Measurements from ENCODE around the gene FRMD4A. TPM values are rescaled to one million over a fixed set of nuclear protein-coding genes. Genes with fewer than 3 reads are reported as not detected.

FRMD4A gene
- polyA plus RNA-seq, 1 donor (not counting 4 experiments of a cell fraction or from before 2014, with no cell fraction given): 12.9 TPM

DNA sequence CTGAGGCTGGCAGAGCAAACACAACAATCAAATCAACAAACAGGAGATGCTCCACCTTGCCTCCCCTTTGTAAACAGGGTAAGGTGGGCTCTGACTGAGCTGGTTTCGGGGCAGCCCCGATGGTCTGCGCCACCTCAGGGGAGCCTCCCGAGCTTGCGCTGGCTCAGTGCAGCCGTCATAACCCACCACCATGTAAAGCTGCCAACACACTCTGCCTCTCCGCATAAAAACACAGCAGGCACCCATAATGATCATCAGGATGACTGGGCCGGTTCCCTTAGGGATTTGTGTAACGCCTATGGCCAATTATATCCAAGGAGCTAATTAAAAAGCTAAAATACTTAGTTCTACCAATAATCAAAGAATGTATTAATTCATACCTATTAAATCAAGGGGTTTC, 619.4 kb downstream of the FRMD4A start:
- TF ChIP-seq, protein P1, sequence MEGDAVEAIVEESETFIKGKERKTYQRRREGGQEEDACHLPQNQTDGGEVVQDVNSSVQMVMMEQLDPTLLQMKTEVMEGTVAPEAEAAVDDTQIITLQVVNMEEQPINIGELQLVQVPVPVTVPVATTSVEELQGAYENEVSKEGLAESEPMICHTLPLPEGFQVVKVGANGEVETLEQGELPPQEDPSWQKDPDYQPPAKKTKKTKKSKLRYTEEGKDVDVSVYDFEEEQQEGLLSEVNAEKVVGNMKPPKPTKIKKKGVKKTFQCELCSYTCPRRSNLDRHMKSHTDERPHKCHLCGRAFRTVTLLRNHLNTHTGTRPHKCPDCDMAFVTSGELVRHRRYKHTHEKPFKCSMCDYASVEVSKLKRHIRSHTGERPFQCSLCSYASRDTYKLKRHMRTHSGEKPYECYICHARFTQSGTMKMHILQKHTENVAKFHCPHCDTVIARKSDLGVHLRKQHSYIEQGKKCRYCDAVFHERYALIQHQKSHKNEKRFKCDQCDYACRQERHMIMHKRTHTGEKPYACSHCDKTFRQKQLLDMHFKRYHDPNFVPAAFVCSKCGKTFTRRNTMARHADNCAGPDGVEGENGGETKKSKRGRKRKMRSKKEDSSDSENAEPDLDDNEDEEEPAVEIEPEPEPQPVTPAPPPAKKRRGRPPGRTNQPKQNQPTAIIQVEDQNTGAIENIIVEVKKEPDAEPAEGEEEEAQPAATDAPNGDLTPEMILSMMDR (optimal IDR thresholded peaks at IDR 0.05 in 1 of 3, IDR thresholded peaks at IDR 0.05 in 1 of 3, conservative IDR thresholded peaks at IDR 0.05 in 1 of 3; ENCODE audit: extremely low read depth in 1 of 3, insufficient read depth in 2 of 3, low read length in 3 of 3): no peak
- no peak for TF ChIP-seq EZH2 (IDR thresholded peaks at IDR 0.05; ENCODE audit: low read length)
- Histone ChIP-seq H3K4me3 (ENCODE audit: control insufficient read depth in 2 of 3, extremely low read depth in 1 of 3, insufficient read depth in 2 of 3, low read depth in 1 of 3, low read length in 3 of 3) (no peak overlapping the region), H3K27ac (ENCODE audit: control insufficient read depth, insufficient read depth, low read length) (no peak overlapping the region), H3K9me1 (ENCODE audit: control insufficient read depth, extremely low read depth, insufficient read depth, low read length) (no peaks in the 10 kb centered on the region), H3K4me2 (ENCODE audit: control insufficient read depth, extremely low read depth, insufficient read depth, low read depth, low read length) (no peak overlapping the region), H2AFZ (ENCODE audit: control insufficient read depth, low read length) (no peak overlapping the region), H3K36me3 (ENCODE audit: control insufficient read depth in 2 of 2, extremely low read depth in 1 of 2, insufficient read depth in 2 of 2, low read length in 2 of 2) (no peaks in the 10 kb centered on the region), H3K4me1 (ENCODE audit: control insufficient read depth, extremely low read depth, insufficient read depth, low read length) (peaks cover 39% of the 10 kb centered on the region), H3K9me3 (ENCODE audit: control insufficient read depth, low read depth, low read length) (no peaks in the 10 kb centered on the region), H3K27me3 (ENCODE audit: control insufficient read depth, extremely low read depth, insufficient read depth, low read length) (no peaks in the 10 kb centered on the region), H4K20me1 (ENCODE audit: control insufficient read depth, extremely low read depth, insufficient read depth, low read length) (no peaks in the 10 kb centered on the region), H3K9ac (ENCODE audit: control insufficient read depth, extremely low read depth, insufficient read depth, low read length) (no peak overlapping the region), H3K79me2 (ENCODE audit: control insufficient read depth, insufficient read depth, low read length) (peaks cover 6% of the 10 kb centered on the region)
- dilution Hi-C loops (cut with MboI; ENCODE audit: extremely low pct_ligation_motif_present, low sequenced_read_pairs): no loop called here
- FAIRE-seq (no peak), DNase-seq (ENCODE audit: low read depth, low spot score) (no peak)

GRCh38 chr10:13709931-13710650, 620.6 kb downstream of the FRMD4A start:
- dilution Hi-C loops (cut with MboI; ENCODE audit: extremely low pct_ligation_motif_present, low sequenced_read_pairs): no loop called here
- FAIRE-seq: no peak

More at GRCh38 chr10:13709931-13710650, 620.6 kb downstream of the FRMD4A start:
- DNase-seq (ENCODE audit: low read depth, low spot score): no peak
- no peak overlapping the region for H3K9ac ChIP-seq (ENCODE audit: control insufficient read depth, extremely low read depth, insufficient read depth, low read length)
- H3K36me3 ChIP-seq (ENCODE audit: control insufficient read depth in 2 of 2, extremely low read depth in 1 of 2, insufficient read depth in 2 of 2, low read length in 2 of 2): no peaks in the 10 kb centered on the region
- TF ChIP-seq, protein P1 (optimal IDR thresholded peaks at IDR 0.05 in 1 of 3, IDR thresholded peaks at IDR 0.05 in 1 of 3, conservative IDR thresholded peaks at IDR 0.05 in 1 of 3; ENCODE audit: extremely low read depth in 1 of 3, insufficient read depth in 2 of 3, low read length in 3 of 3): no peak
- no peak for TF ChIP-seq EZH2 (IDR thresholded peaks at IDR 0.05; ENCODE audit: low read length)
- no peaks in the 10 kb centered on the region for H3K9me1 ChIP-seq (ENCODE audit: control insufficient read depth, extremely low read depth, insufficient read depth, low read length)
- no peaks in the 10 kb centered on the region for H4K20me1 ChIP-seq (ENCODE audit: control insufficient read depth, extremely low read depth, insufficient read depth, low read length)
- no peak overlapping the region for H3K27ac ChIP-seq (ENCODE audit: control insufficient read depth, insufficient read depth, low read length)
- no peaks in the 10 kb centered on the region for H3K9me3 ChIP-seq (ENCODE audit: control insufficient read depth, low read depth, low read length)
- no peak overlapping the region for H3K4me3 ChIP-seq (ENCODE audit: control insufficient read depth in 2 of 3, extremely low read depth in 1 of 3, insufficient read depth in 2 of 3, low read depth in 1 of 3, low read length in 3 of 3)
- H3K27me3 ChIP-seq (ENCODE audit: control insufficient read depth, extremely low read depth, insufficient read depth, low read length): no peaks in the 10 kb centered on the region
- peaks cover 50% of the 10 kb centered on the region for H3K4me1 ChIP-seq (ENCODE audit: control insufficient read depth, extremely low read depth, insufficient read depth, low read length)
- no peak overlapping the region for H3K4me2 ChIP-seq (ENCODE audit: control insufficient read depth, extremely low read depth, insufficient read depth, low read depth, low read length)
- H3K79me2 ChIP-seq (ENCODE audit: control insufficient read depth, insufficient read depth, low read length): peaks cover 15% of the 10 kb centered on the region
- no peak overlapping the region for H2AFZ ChIP-seq (ENCODE audit: control insufficient read depth, low read length)
